KMS-11 (cell line): Measurements from ENCODE around the gene PTPN14.

ENCODE experiments used
- H2AFZ ChIP-seq: fragments of 200-600 bp; sonication (generic); 2 replicates; pipeline ENCODE4 v1.6.1; 2016; ENCODE audit warnings: antibody characterized with exemption, mixed run types, low read depth
- H3K27ac ChIP-seq: fragments of 200-600 bp; sonication (generic); 2 replicates; pipeline ENCODE4 v1.6.1; 2016; ENCODE audit warnings: mild to moderate bottlenecking, mixed run types
- H3K27me3 ChIP-seq: fragments of 200-600 bp; sonication (generic); 2 replicates; pipeline ENCODE4 v1.6.1; 2017; ENCODE audit warnings: mild to moderate bottlenecking, low read depth, mixed run types, moderate library complexity; ENCODE audit not compliant: insufficient read depth
- H3K36me3 ChIP-seq: fragments of 200-600 bp; sonication (generic); 2 replicates; pipeline ENCODE4 v1.6.1; 2017; ENCODE audit warnings: mild to moderate bottlenecking, mixed run types; ENCODE audit not compliant: insufficient read depth
- H3K4me1 ChIP-seq: fragments of 200-600 bp; sonication (generic); 2 replicates; pipeline ENCODE4 v1.6.1; 2016; ENCODE audit warnings: mild to moderate bottlenecking, low read depth, mixed run types; ENCODE audit not compliant: poor library complexity, severe bottlenecking
- H3K4me2 ChIP-seq: fragments of 200-600 bp; sonication (generic); 2 replicates; pipeline ENCODE4 v1.7.0; 2016; ENCODE audit warnings: mild to moderate bottlenecking, mixed run types
- H3K4me3 ChIP-seq: fragments of 200-600 bp; sonication (generic); IDR thresholded peaks from 2 replicates; pipeline ENCODE4 v1.6.1; 2017; ENCODE audit warnings: low read depth, low read length, mixed read lengths; ENCODE audit not compliant: insufficient read depth
- H3K79me2 ChIP-seq: fragments of 200-600 bp; sonication (generic); 2 replicates; pipeline ENCODE4 v1.6.1; 2016; ENCODE audit warnings: low read depth, mixed run types; ENCODE audit not compliant: insufficient read depth
- H3K9ac ChIP-seq: fragments of 200-600 bp; sonication (generic); 2 replicates; pipeline ENCODE4 v1.6.1; 2016; ENCODE audit warnings: mild to moderate bottlenecking, mixed run types
- H4K20me1 ChIP-seq: fragments of 200-600 bp; sonication (generic); 2 replicates; pipeline ENCODE4 v1.6.1; 2016; ENCODE audit warnings: mild to moderate bottlenecking, mixed run types; ENCODE audit not compliant: insufficient read depth
- CTCF ChIP-seq: fragments of 200-600 bp; sonication (generic); conservative IDR thresholded peaks from 2 replicates; pipeline ENCODE4 v1.6.1; 2017; ENCODE audit warnings: low read depth, mild to moderate bottlenecking, antibody characterized with exemption, low read length, moderate library complexity, mixed read lengths

PTPN14 gene

GRCh38 chr1:214337015-214337414 lies 214.4 kb downstream of the PTPN14 start:
- no peaks in the 10 kb centered on the region; the same call in 1 of the 2 replicates for H3K36me3 ChIP-seq
- H3K27ac ChIP-seq: no peak overlapping the region
- peaks cover 12% of the 10 kb centered on the region for H3K4me1 ChIP-seq
- no peak overlapping the region for H2AFZ ChIP-seq
- H3K79me2 ChIP-seq: no peaks in the 10 kb centered on the region
- no peak overlapping the region for H3K4me3 ChIP-seq
- H3K9ac ChIP-seq: no peak overlapping the region
- no peak for TF ChIP-seq CTCF
- H4K20me1 ChIP-seq: no peaks in the 10 kb centered on the region
- no peak overlapping the region for H3K4me2 ChIP-seq
- no peaks in the 10 kb centered on the region for H3K27me3 ChIP-seq

GRCh38 chr1:214335567-214335966 lies 215.8 kb downstream of the PTPN14 start:
- no peak overlapping the region for H3K9ac ChIP-seq
- H3K4me2 ChIP-seq: no peak overlapping the region
- TF ChIP-seq CTCF: no peak
- H3K36me3 ChIP-seq: no peaks in the 10 kb centered on the region; the same call in 1 of the 2 replicates
- H4K20me1 ChIP-seq: no peaks in the 10 kb centered on the region
- H3K27ac ChIP-seq: no peak overlapping the region
- no peaks in the 10 kb centered on the region for H3K27me3 ChIP-seq
- no peak overlapping the region for H2AFZ ChIP-seq
- H3K79me2 ChIP-seq: no peaks in the 10 kb centered on the region
- H3K4me3 ChIP-seq: no peak overlapping the region
- peaks cover 12% of the 10 kb centered on the region for H3K4me1 ChIP-seq

- H3K27me3 ChIP-seq: no peaks in the 10 kb centered on the region
- H3K27ac ChIP-seq: no peak overlapping the region
- no peak overlapping the region for H3K9ac ChIP-seq
- H4K20me1 ChIP-seq: no peaks in the 10 kb centered on the region
- H3K4me3 ChIP-seq: no peak overlapping the region
- no peak overlapping the region for H3K4me2 ChIP-seq
- H3K79me2 ChIP-seq: no peaks in the 10 kb centered on the region
- H3K4me1 ChIP-seq: peaks cover 12% of the 10 kb centered on the region
- no peaks in the 10 kb centered on the region; the same call in 1 of the 2 replicates for H3K36me3 ChIP-seq
- TF ChIP-seq CTCF: peak; percentile 99
- H2AFZ ChIP-seq: no peak overlapping the region
Observed at GRCh38 chr1:214332946-214333798, 218.2 kb downstream of the PTPN14 start.

- Histone ChIP-seq H3K9ac (no peak overlapping the region), H2AFZ (no peak overlapping the region), H3K4me1 (peaks cover 10% of the 10 kb centered on the region), H3K27ac (no peak overlapping the region), H3K4me2 (no peak overlapping the region), H3K79me2 (no peaks in the 10 kb centered on the region), H3K36me3 (no peaks in the 10 kb centered on the region; the same call in 1 of the 2 replicates), H3K27me3 (no peaks in the 10 kb centered on the region), H3K4me3 (no peak overlapping the region), H4K20me1 (no peaks in the 10 kb centered on the region)
- TF ChIP-seq CTCF: peak; percentile 98
Observed at GRCh38 chr1:214331827-214332423, 219.5 kb downstream of the PTPN14 start.
